Activated CD8-positive, alpha-beta memory T cell treated with anti-CD3 and anti-CD28 coated beads, Interleukin-2, amount 50 U/mL, for 4 hours (primary cell): ENCODE data around the gene NAA60.
A peak's percentile ranks its signal among the peaks of the same experiment; 100 is the strongest.

ENCODE experiments used
- DNase-seq: peaks from one replicate; pipeline ENCODE4 v3.0.0-alpha.2; 2020

The NAA60 gene

DNA sequence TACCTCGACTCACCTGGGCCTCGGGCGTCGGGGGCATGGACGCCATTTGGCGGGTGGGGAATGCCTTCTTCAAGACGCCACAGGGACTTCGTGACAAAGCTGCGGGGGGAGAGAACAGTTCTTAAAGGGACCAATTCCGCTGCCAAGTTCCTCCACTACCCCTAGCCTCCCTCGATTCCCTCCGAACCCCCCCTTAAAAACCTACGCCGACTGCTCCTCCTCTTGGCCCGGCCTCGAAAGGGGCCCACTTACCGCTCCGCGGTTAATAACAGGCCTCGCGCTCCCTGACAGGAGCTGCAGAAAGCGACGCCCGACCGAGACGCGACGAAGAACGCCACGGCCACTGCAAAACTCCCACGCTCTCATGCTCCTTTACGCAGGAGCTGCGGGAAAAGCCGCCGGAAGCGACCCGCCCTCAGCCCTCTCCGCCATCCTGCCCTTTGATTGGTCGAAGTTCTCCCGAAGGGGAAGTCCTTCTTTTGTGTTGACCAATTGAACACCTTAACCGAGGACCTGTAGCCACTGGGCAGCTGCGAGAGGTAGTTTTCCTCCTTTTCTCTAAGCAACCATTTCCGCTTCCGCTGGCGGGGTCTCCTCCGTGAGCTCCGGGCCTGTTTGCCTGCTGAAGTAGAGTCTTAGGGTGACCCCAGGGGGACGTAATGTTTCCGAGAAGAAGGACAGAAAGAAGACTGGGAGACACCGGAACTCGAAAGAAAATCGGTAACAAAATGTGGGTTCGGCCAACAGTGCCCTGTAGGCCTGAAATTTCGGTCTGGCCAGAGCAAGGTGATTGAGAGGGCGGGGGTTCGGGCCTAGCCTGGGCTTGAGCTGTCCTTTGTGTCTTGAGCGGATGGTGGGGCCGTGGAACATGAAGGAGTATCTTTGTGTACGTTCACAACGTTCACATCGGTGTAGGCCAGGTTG is at the start of gene NAA60, which contains the start of gene ZNF597:
Gene NAA60 (plus strand): TSS at position 573 of the 924 bp plus-strand sequence. CDS start 32,548 bp downstream, outside the sequence.
Gene ZNF597 (minus strand): TSS at position 397 of the 924 bp plus-strand sequence. CDS start 351 bp downstream, at position 46.
- DNase-seq, result peak; percentile 70

DNA sequence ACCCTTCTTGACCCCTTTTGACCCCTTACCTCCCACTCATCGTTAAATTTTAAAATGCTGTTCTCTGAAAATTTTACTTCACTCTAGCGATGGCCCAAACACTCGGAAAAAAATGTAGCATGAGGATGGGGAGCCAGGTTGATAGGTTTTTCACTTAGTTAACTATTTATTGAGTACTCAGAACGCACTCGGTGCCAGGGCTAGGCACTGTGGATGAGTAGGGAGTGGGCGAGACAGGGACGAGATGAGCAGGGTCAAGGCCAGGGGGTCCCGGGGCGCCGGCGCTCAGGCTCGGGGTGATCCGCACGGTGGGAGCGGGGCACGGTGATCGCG is 43.1 kb upstream of the NAA60 start:
- DNase-seq, result no peak

DNA sequence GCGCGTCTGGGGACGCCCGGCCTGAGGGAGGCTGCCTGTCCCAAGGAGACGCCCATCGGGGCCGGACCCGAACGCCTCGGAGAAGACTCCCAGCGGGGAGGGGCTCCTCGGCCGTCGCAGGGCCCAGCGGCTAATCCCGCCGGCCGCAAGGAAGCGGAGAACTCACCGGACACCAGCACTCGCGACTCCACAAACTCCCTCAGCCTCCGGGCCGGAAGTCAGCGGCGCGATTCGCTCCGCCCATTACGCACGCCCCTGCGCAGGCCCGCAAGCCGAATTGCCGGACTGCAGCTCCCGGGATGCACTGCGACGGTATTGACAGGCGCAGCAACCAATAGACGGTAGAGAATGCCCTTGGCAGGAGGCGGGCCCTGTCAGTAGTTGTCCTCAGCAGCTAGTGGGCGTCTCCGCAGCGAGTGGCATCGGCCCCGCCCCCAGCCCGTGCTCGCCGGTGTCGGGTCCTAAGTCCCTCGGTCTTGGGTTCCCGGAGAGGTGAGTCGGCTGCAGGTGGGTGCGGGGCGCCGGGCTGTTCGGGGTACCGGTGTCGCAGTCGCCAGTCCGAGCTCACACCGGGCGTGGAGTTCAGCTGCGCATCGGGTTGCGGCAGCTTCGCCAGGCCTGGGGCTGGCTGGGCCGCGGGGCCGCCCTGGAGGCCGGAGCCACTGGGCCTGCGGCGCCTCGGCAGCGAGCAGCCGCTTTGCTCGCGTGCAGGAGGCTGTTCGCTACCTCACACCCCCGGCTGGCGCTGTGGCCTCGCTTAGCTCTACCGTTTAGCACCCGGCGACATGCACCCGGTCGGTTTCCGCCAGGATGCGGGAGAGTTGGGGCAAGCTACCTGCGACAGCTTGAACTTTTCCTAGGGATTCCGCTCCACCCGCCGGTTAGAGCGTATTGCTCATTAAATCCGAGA is 42.4 kb upstream of the NAA60 start, which contains the start of the genes ZNF174 and ZSCAN32:
Gene ZNF174 (plus strand): TSS at position 437 of the 910 bp plus-strand sequence. CDS start 790 bp downstream, outside the sequence.
Gene ZSCAN32 (minus strand): TSS at position 226 of the 910 bp plus-strand sequence. CDS start 3,447 bp downstream, outside the sequence.
- DNase-seq, result peak; percentile 98

DNA sequence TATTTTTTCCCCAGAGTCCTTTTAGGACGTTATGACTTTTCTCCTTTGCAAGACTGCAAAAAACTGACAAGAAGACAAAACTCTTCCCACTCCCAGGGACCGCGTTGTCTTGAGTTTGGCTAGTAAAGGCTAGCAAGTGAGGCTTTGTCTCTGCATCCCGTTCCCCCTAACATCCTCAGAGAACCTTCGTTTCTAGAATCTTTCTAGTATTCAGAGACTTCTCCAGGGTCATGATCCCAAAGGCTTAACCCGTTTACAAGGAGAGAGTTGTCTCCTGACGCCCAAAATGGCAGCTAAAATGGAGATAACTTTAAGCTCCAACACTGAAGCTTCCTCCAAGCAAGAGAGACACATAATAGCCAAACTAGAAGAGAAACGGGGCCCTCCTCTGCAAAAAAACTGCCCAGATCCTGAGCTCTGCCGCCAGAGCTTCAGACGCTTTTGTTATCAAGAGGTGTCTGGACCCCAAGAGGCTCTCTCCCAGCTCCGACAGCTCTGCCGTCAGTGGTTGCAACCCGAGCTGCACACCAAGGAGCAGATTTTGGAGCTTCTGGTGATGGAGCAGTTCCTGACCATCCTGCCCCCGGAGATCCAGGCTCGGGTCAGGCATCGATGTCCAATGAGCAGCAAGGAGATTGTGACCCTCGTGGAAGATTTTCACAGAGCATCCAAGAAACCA is 41.6 kb upstream of the NAA60 start:
- DNase-seq, result no peak

DNA sequence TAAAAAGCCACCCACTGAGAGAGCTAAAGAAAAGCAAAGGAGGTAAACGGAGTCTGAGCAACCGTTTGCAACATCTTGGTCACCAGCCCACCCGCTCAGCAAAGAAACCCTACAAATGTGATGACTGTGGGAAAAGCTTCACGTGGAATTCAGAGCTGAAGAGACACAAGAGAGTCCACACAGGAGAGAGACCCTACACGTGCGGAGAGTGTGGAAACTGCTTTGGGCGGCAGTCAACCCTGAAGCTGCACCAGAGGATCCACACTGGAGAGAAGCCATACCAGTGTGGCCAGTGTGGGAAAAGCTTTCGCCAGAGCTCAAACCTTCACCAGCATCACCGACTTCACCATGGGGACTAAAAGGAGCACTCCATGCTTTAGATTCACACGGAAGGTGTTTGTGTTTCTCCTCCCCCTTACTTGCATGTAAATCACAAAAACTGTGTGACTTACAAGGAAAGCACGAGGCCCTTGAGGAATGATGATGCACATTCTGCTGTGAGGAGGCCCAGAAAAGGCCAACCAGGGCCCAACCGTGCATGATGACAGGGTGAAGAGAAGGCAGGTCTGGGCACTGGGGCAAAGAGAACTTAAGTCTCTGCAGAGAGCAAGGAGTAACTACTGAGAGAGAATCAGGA is 34.8 kb upstream of the NAA60 start:
- DNase-seq, result no peak

DNA sequence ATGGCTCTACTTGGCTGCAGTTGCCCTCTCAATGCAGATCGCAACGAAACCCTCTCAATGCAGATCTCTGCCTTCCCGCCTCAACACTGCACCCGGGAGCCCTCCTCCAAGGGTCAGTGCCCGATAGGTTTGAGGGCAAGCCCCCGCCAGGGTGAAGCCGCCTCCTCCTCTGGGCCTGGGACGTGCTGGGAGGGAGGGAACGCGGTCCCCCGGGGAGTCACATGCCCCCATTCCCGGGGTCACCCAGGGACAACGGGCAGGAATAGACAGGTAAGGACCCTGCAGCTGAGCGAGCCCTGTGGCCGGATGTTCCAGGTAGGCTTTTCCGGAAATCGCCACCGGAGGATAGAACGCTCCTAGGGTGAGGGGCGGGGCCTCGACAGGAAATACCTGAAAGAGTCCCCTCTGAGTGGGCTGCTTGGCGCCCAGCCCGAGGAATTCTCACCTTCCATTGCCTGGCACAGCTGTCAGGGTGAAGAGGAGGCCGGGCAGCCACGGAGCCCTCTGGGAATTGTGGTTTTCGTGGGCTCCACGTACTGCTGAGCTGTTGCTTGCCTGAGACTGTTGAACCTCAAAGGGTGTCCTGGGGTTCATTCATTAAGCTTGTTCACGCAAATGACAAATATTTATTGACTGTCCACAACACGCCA is 29.6 kb upstream of the NAA60 start:
- no peak for DNase-seq

DNA sequence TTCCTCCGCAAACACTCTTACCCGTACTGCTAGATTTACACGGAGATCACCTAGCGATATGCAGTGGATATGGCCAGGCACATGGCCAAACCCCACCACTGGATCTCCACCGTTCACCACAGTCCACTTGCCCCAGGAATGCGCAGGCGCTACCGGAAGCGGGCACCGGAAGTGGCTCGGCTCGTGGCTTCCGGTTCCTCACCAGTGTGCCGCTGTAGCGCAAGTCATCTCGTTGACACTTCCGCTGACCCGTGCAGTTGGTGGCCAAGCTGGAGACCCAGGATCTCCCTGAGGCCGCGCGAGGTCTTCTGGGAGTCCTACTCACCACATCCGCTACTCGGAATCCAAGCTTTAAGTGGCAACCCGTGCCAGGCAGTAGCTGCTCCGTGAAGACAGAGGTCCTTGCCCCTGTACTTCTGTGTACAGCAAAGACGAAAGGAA is 11.7 kb upstream of the NAA60 start:
- DNase-seq, result peak; percentile 26

DNA sequence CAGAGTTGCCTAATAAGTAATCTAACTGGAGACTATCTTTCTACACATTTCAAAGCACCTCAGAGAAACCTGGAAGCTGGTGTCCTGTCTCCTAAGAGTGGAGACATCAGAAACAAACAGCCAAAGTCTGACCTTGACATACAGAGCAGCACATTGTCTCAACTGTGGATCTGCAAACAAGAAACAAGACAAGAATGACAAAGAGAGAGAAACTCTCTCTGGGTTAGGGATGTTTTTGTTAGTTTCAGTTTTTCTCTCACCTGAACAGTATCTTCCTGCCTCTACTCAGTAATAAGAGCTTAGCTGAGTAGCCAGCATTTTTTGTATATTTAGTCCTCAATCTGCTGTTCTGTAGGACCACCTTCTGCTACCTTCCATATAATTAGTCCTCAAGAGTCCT is 9.1 kb upstream of the NAA60 start:
- DNase-seq, result no peak

DNA sequence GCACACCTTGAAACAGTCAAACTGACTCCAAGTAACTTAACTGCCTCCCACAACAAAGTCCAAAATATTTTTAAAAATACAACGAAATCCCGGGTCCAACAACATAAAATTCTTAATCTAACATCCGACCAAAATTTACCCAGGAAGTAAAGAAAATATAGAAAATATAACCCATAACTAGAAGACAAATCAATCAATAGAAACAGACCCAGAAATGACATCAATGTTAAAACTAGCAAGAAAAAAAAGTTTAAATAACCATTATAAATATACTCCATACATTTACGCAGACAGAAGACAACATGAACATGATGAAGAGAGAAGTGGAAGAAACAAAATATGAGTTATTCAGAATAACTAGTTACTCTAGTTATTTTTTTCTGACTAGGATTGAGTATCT is 3.8 kb upstream of the NAA60 start:
- DNase-seq, result no peak

DNA sequence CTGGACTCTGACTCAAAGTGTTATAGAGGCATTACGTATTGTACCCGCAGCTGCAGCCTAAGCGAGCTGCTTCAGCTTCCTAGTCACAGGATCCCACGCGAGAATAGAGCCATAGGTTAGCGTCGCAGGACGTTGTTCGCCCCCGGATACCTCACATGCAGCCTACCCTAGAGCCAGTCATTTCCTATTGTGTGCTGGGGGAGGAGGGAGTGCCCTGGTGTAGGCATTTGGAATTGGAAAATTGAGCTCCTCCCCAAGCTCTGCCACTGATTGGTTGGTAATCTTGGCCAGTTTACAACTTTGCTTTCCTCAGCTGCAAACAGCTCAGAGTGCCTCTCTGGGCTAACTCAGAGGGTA is 530 bp downstream of the NAA60 start:
- peak; percentile 28 for DNase-seq

DNA sequence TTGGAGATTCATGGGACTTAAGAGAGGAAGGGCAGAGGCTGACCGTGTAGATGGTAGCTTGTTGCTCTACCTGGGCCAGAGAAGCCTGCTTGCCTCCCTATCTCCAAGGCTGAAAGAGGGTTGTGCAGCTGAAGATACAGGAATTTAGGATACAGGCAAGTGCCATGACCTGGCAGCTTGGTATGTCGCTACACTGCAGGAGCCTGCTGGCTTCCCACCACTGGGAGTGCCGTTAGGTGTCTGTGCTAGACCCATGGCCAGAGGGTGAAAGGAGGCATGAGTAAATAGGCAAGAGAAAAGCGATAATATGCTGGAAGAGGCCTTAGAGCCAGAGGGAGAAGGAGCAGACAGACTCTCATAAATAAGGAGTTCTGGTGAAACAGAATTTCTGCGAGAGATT is 10.6 kb downstream of the NAA60 start:
- DNase-seq, result no peak

DNA sequence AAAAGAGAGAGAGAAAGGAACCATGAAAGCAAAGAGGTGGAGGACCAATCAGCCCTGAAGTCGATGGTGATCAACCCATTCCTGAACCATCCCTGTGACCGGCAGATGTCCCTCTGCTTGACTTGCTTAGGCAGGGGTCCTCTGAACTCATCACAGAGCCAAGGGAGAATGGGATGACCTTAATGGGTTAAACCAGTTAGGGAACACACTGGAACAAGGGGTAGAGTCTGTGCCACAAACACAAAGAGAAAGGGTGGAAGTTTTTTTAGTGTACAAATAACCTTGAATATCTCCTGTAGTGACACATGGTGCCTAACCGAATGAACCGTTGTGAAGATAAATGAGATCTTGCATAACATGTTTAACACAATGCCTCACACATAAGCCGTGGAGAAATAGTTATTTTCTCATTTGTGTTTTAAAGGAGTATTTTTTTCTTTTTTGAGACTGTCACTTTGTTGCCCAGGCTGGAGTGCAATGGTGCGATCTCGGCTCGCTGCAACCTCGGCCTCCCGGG is 11.2 kb downstream of the NAA60 start:
- no peak for DNase-seq

DNA sequence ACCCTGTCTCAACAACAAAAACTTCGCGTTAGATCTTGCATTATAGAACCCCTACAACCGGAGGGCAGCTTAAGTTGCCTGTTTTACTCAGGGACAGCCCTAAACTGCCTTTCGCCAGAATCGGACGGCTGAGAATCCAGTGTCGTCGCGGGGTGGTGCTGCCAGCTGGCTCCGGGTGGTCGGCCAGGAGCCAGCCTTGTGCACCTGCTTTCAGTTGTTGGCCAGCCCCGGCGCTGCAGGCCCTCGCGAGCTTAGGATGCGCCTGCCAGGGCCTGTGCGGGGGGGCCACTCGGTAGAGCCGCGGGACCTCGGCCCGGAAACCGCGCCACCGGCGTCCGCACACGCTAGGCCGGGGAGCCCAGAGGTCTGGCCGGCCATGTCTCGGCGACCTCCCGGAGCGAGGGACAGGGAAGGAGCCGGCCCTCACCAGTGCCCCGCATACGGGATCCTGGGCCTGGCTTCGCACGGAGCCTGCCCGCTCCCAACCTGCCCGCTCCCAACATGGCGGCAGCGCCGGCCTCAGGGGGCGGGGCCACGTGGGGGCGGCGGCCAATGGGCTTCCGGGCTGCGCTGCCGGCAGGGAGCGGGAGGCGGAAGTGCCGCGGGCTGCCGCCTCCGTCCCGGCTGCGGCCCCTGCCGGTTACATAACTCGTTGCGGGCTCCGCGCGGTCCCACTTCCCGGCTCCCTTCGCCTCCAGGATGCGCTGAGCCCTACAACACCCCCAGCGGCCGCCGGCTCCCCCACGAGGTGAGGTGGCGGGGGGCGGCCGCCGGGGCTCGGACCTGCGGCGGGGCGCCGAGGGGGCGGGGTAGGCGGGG is 14.2 kb downstream of the NAA60 start:
- peak; percentile 90 for DNase-seq

DNA sequence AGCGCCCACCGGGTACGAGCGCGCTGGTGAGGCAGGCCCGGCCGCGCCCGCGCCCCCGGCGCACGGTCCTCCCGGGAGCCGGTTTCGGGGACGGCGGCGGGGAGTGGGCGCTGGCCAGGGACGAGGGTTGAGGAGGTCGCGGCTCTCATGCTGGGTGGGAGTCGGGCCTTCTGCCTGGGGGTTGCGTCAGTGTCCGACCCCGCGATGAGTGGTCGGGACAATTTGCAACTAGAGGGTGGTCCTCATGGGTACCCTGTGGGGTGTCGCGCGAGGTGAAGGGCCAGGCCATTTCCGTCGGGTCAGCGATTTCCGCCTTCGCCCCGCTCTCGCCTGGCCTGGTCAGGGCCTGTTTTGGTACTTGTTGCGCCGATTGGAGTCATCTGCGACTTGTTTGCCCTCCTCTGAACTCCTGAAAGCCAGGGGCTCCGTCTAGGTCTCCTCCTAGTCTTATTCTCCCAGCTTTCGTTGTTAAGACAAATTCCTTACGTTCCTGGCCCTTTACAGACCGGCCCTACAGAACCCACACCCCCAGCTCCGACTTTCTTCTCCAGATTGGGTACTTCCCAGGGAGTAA is 14.9 kb downstream of the NAA60 start:
- peak; percentile 29 for DNase-seq

DNA sequence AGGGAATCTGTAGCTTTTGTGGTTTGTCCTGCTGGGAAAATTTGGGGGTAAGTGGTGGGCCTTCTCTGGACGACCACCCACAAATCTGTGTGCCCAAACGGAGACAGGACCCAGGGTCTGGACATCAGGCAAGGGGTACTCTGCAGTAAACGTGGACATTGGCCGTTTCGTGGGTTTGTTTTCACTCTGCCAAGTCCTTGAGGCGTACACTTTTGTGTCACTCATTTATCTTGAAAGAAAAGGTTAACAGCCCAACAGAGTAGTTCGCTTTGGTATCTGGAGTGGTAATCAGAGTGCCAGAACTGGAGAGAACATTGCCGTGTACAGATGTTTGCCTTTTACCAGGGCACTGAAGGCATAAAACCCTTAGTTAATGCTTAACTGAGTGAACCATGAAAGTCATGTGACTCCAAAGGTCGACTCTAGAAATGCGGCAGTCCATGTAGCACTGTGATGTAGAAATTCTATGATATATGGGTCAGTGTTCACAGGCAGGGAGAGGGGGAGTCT is 15.4 kb downstream of the NAA60 start:
- no peak for DNase-seq

DNA sequence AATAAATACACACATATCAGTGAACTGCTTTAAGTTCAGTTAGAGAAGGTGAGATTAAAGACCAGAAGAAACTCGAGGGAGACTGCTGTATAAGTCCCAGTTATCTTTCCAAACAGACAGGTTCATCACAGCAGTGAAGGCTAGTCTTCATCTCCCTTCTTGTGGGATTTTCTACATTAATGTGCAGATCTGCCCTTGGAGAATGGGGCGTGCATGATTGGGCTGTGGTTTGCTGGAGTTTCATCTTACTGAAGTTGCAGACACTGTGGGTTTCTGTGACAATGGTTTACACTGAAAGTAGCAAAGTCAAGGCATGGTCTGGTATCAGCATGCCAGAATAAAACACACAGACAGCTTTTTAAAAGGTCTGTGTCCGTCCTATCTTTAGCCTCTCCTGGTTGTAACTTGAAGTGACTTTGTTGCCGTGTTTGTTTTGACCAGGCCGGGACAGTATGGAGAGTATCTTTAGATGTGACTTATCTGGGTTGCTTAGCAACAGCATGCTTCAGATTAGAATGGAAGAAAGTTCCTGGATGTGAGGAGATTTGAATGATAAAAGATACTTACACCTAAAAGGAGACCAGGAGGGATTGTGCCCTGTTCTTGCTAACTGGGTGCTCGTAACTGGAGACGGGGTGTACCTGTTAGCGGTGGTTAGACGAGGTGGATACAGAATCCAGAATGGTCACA is 16.1 kb downstream of the NAA60 start:
- DNase-seq, result no peak

DNA sequence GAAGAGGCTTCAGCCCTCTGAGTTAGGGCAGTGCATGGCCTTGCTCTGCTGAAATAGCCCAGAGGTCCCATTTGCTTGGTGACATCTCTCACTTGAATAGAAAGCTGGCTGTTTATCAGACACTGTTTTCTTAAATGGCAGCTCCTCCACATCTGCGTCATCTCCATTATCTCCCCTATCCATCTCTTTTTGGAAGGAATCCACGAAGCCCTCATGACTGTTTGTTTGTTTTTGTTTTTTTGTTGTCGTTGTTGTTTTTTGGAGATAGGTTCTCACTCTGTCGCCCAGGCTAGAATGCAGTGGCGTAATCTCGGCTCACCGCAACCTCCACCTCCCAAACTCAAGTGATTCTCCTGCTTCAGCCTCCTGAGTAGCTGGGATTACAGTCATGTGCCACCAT is 16.6 kb downstream of the NAA60 start:
- DNase-seq, result no peak

DNA sequence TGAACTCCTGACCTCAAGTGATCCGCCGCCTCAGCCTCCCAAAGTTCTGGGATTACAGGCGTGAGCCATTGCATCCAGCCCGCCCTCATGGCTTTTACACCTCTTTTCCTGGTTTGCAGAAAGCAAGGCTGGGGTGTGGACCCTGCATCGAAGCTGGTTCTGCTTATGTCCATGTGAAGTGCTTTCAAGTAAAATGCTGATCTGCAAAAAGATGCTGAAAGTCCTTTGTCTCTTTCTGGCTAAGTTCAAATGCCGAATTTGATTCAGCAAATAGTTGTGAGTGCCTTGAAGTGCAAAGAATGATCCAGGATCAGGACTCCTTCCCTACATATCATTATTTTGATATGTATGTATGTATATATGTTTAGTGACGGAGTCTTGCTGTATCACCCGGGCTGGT is 17.1 kb downstream of the NAA60 start:
- DNase-seq, result no peak

DNA sequence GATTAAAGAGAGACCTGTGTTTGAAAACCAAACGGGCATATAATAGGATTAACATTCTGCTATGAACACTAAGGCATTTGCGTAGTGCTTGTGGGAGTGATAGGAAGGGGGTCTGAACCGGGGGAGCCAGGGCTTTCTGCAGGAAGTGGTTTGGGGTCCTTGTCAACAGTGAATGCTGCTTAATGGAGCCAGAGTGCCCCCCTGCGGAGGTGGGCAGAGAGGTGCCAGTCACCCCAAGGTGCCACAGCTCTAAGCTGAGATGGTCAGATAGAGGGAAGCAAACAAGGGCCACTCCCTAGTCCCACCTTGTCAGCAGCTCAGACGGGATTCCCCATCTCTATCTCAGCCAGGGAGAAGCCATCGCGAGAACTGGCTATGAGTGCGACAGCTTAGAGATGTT is 17.7 kb downstream of the NAA60 start:
- peak; percentile 60 for DNase-seq
